ENCODE results near the gene ZNF43. TPM values are rescaled to one million over a fixed set of nuclear protein-coding genes. Genes with fewer than 3 reads are reported as not detected.

The ZNF43 gene
- total and polyA plus RNA-seq, 2 donors from 2014 or later: 4.8 to 23.4 TPM

DNA sequence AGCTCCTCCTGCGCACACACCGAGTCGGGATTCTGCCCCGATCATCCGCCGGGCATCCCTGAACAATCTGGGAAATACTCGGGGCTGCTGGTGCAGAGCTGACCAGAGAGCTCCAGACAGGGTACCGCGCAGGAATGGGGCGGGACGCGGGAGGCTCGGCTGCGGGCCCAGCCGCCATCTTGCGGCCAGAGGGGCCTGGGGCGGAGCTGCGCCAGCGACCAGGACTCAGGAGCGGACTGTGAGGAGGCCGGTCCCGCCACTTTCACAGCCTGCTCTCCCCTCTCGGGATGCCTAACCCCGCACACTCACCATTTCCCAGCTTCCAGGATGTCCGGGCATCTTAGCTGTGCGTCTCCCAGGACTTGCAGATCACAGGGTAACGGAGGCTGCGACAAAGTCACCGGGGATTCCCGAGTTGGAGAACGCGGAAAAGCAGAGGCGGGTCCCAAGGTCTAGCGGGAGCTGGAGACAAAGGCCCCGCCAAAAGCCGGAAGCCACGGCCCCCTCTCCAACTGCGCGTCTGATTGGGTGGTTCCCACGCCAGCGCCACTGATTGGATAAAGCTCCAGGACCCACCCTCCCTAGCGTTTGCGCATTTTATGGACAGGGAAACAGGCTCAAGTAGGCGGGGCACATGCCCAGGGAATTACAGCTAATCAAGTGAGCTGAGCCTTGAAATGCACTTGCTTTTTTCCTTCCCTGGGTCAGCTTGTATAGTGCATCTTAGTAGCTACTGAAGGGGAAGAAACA is 15.8 kb upstream of the ZNF43 start:
- Histone ChIP-seq H3K27me3 (ENCODE audit: control insufficient read depth, insufficient read depth, low read length) (no peaks in the 10 kb centered on the region), H3K36me3 (ENCODE audit: control insufficient read depth in 2 of 3, insufficient read depth in 3 of 3, low read length in 3 of 3) (no peaks in the 10 kb centered on the region), H3K9ac (ENCODE audit: low read length in 3 of 3) (peak overlapping the region; percentile 67 to 91 (median 75)), H3K4me3 (ENCODE audit: low read length in 3 of 3) (peak overlapping the region; percentile 89 to 94 (median 91)), H3K9me3 (ENCODE audit: control insufficient read depth in 2 of 3, insufficient read depth in 1 of 3, low read length in 3 of 3) (no peaks in the 10 kb centered on the region), H3K27ac (ENCODE audit: low read depth in 2 of 2, low read length in 2 of 2) (peak overlapping the region; percentile 71 to 78), H3K4me1 (ENCODE audit: control insufficient read depth in 2 of 3, insufficient read depth in 2 of 3, low read depth in 1 of 3, low read length in 3 of 3) (peaks cover 0 to 13% (median 4%) of the 10 kb centered on the region in 3 donors)
- TF ChIP-seq CTCF (IDR thresholded peaks at IDR 0.05; ENCODE audit: borderline replicate concordance, extremely low read depth, insufficient read depth): no peak
- DNase-seq: peak; percentile 98 to 99 (median 98)
- intact Hi-C loops (cut with DNase I): no loop called here
- peak; percentile 92 for FAIRE-seq

DNA sequence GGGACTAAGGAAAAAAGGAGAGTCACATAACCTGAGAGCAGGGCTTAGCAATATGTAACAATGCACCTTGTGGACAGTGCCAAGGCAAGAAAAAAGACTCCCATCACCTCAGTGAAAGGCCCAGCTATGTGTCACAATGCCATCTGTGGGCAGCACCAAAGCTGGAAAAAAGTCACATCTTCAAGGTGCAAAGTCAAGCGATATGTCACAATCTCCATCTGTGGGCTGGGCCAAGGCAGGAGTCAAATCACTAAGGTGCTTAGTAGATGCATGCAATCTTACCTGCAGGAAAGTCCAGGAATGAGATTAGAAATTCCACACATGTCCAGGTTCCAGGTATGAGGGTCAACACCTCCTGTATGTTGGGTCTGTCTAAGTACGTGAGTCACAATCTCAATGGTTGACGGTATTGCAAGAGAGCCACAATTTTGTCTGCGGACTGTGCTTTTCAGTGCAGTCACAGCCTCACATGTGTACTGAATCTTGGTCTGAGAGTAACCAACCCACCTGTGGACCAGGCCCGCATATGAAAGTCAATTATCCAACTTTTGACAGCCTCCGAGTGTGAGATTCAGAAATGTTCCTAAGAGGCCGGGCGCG is 14.8 kb upstream of the ZNF43 start:
- FAIRE-seq (no peak), DNase-seq (peak in 2 of 5 donors; percentile 8 to 20)
- intact Hi-C loops (cut with DNase I): no loop called here
- peak overlapping the region; percentile 55 to 94 (median 91) for H3K4me3 ChIP-seq (ENCODE audit: low read length in 3 of 3)
- TF ChIP-seq CTCF (IDR thresholded peaks at IDR 0.05; ENCODE audit: borderline replicate concordance, extremely low read depth, insufficient read depth): no peak
- no peak overlapping the region for H3K27ac ChIP-seq (ENCODE audit: low read depth in 2 of 2, low read length in 2 of 2)
- H3K36me3 ChIP-seq (ENCODE audit: control insufficient read depth in 2 of 3, insufficient read depth in 3 of 3, low read length in 3 of 3): no peaks in the 10 kb centered on the region
- H3K9ac ChIP-seq (ENCODE audit: low read length in 3 of 3): peak overlapping the region in 1 of 3 donors; percentile 91
- H3K9me3 ChIP-seq (ENCODE audit: control insufficient read depth in 2 of 3, insufficient read depth in 1 of 3, low read length in 3 of 3): no peaks in the 10 kb centered on the region
- H3K4me1 ChIP-seq (ENCODE audit: control insufficient read depth in 2 of 3, insufficient read depth in 2 of 3, low read depth in 1 of 3, low read length in 3 of 3): peaks cover 0 to 13% (median 4%) of the 10 kb centered on the region in 3 donors
- no peaks in the 10 kb centered on the region for H3K27me3 ChIP-seq (ENCODE audit: control insufficient read depth, insufficient read depth, low read length)

- TF ChIP-seq CTCF (IDR thresholded peaks at IDR 0.05; ENCODE audit: borderline replicate concordance, extremely low read depth, insufficient read depth): no peak
- Histone ChIP-seq H3K9me3 (ENCODE audit: control insufficient read depth in 2 of 3, insufficient read depth in 1 of 3, low read length in 3 of 3) (no peaks in the 10 kb centered on the region), H3K4me3 (ENCODE audit: low read length in 3 of 3) (no peak overlapping the region), H3K4me1 (ENCODE audit: control insufficient read depth in 2 of 3, insufficient read depth in 2 of 3, low read depth in 1 of 3, low read length in 3 of 3) (peaks cover 0 to 13% (median 4%) of the 10 kb centered on the region in 3 donors), H3K27ac (ENCODE audit: low read depth in 2 of 2, low read length in 2 of 2) (peak overlapping the region in 1 of 2 donors; percentile 47), H3K36me3 (ENCODE audit: control insufficient read depth in 2 of 3, insufficient read depth in 3 of 3, low read length in 3 of 3) (peaks cover 0 to 2% (median 0%) of the 10 kb centered on the region in 3 donors), H3K9ac (ENCODE audit: low read length in 3 of 3) (no peak overlapping the region), H3K27me3 (ENCODE audit: control insufficient read depth, insufficient read depth, low read length) (no peaks in the 10 kb centered on the region)
- intact Hi-C loops (cut with DNase I): no loop called here
- FAIRE-seq: no peak
- no peak for DNase-seq
These were observed 12.7 kb upstream of the ZNF43 start for GRCh38 chr19:21848706-21849105.

Measured in kidney (tissue), 14 donors.